Measurements from ENCODE around the gene TCHHL1.
"Not testable (repeated sequence)": the region's sequence is repeated elsewhere in the genome, so short reads cannot be mapped to it uniquely, and the experiment has no call there.

TCHHL1 gene

GRCh38 chr1:152084853-152085252 is 4.0 kb downstream of the TCHHL1 start:
- Histone ChIP-seq H4K20me1 (ENCODE audit: insufficient read depth) (no peaks in the 10 kb centered on the region), H3K36me3 (ENCODE audit: insufficient read depth) (no peaks in the 10 kb centered on the region), H3K79me2 (ENCODE audit: insufficient read depth, low read depth) (no peaks in the 10 kb centered on the region), H3K4me3 (IDR thresholded peaks at IDR 0.05; ENCODE audit: insufficient read depth, low read depth, low read length) (no peak overlapping the region), H3K27ac (no peak overlapping the region), H3K4me1 (ENCODE audit: low read depth, poor library complexity, severe bottlenecking) (no peaks in the 10 kb centered on the region), H3K27me3 (ENCODE audit: insufficient read depth, low read depth) (no peaks in the 10 kb centered on the region), H2AFZ (ENCODE audit: low read depth) (no peak overlapping the region), H3K4me2 (no peak overlapping the region), H3K9ac (no peak overlapping the region)
- no peak for TF ChIP-seq CTCF (conservative IDR thresholded peaks at IDR 0.05; ENCODE audit: low read depth, low read length)

- not testable (repeated sequence) for H3K79me2 ChIP-seq (ENCODE audit: insufficient read depth, low read depth); H3K4me2 ChIP-seq; H4K20me1 ChIP-seq (ENCODE audit: insufficient read depth); H3K27me3 ChIP-seq (ENCODE audit: insufficient read depth, low read depth); H3K27ac ChIP-seq; H3K4me1 ChIP-seq (ENCODE audit: low read depth, poor library complexity, severe bottlenecking); H3K4me3 ChIP-seq (IDR thresholded peaks at IDR 0.05; ENCODE audit: insufficient read depth, low read depth, low read length); H3K9ac ChIP-seq; H3K36me3 ChIP-seq (ENCODE audit: insufficient read depth); H2AFZ ChIP-seq (ENCODE audit: low read depth)
These were observed 7.8 kb downstream of the TCHHL1 start for GRCh38 chr1:152081026-152081425.

- not testable (repeated sequence) for H3K4me2 ChIP-seq; H2AFZ ChIP-seq (ENCODE audit: low read depth); H3K36me3 ChIP-seq (ENCODE audit: insufficient read depth); H3K4me3 ChIP-seq (IDR thresholded peaks at IDR 0.05; ENCODE audit: insufficient read depth, low read depth, low read length); H3K4me1 ChIP-seq (ENCODE audit: low read depth, poor library complexity, severe bottlenecking); H3K27me3 ChIP-seq (ENCODE audit: insufficient read depth, low read depth); H4K20me1 ChIP-seq (ENCODE audit: insufficient read depth); H3K27ac ChIP-seq; H3K9ac ChIP-seq; H3K79me2 ChIP-seq (ENCODE audit: insufficient read depth, low read depth)
These were observed 8.4 kb downstream of the TCHHL1 start for GRCh38 chr1:152080494-152080893.

DNA sequence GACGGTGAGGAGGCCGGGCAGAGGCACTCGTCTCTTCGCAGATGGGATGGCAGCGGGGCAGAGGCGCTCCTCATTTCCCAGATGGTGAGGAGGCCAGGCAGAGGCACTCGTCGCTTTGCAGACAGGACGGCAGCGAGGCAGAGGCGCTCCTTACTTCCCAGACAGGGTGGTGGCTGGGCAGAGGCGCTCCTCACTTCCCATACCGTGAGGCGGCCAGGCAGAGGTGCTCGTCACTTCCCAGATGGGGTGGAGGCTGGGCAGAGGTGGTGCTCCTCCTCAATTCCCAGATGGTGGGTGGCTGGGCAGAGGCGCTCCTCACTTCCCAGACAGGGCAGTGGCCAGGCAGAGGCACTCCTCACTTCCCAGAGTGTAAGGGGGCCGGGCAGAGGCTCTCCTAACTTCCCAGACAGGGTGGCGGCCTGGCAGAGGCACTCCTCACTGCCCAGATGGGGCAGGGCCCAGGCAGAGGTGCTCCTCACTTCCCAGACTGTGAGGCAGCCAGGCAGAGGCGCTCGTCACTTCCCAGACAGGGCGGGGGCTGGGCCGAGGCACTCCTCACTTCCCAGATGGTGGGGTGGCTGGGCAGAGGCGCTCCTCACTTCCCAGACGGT is 9.9 kb downstream of the TCHHL1 start:
- Histone ChIP-seq H3K4me3 (IDR thresholded peaks at IDR 0.05; ENCODE audit: insufficient read depth, low read depth, low read length) (no peak overlapping the region), H4K20me1 (ENCODE audit: insufficient read depth) (no peaks in the 10 kb centered on the region), H2AFZ (ENCODE audit: low read depth) (no peak overlapping the region), H3K4me2 (no peak overlapping the region), H3K27me3 (ENCODE audit: insufficient read depth, low read depth) (no peaks in the 10 kb centered on the region), H3K36me3 (ENCODE audit: insufficient read depth) (no peaks in the 10 kb centered on the region), H3K27ac (no peak overlapping the region), H3K9ac (no peak overlapping the region), H3K4me1 (ENCODE audit: low read depth, poor library complexity, severe bottlenecking) (no peaks in the 10 kb centered on the region), H3K79me2 (ENCODE audit: insufficient read depth, low read depth) (no peaks in the 10 kb centered on the region)
- no peak for TF ChIP-seq CTCF (conservative IDR thresholded peaks at IDR 0.05; ENCODE audit: low read depth, low read length)

- no peak for TF ChIP-seq CTCF (conservative IDR thresholded peaks at IDR 0.05; ENCODE audit: low read depth, low read length)
- no peak overlapping the region for H3K4me3 ChIP-seq (IDR thresholded peaks at IDR 0.05; ENCODE audit: insufficient read depth, low read depth, low read length)
- no peaks in the 10 kb centered on the region for H3K79me2 ChIP-seq (ENCODE audit: insufficient read depth, low read depth)
- H3K27ac ChIP-seq = no peak overlapping the region
- no peak overlapping the region for H3K4me2 ChIP-seq
- H4K20me1 ChIP-seq (ENCODE audit: insufficient read depth) = no peaks in the 10 kb centered on the region
- H2AFZ ChIP-seq (ENCODE audit: low read depth) = no peak overlapping the region
- H3K4me1 ChIP-seq (ENCODE audit: low read depth, poor library complexity, severe bottlenecking) = no peaks in the 10 kb centered on the region
- H3K9ac ChIP-seq = no peak overlapping the region
- H3K27me3 ChIP-seq (ENCODE audit: insufficient read depth, low read depth) = no peaks in the 10 kb centered on the region
- H3K36me3 ChIP-seq (ENCODE audit: insufficient read depth) = no peaks in the 10 kb centered on the region
These were observed 16.6 kb downstream of the TCHHL1 start for GRCh38 chr1:152072311-152072710.
